MG63 (cell line): Measurements from ENCODE around the gene CRABP2. TPM values are rescaled to one million over a fixed set of nuclear protein-coding genes. Genes with fewer than 3 reads are reported as not detected.

Experiments used
- DNase-seq: peaks from one replicate; pipeline ENCODE4 v3.0.0-alpha.2; 2020
- H3K27me3 ChIP-seq: fragments of 250-450 bp; sonication (Bioruptor Pico); 2 replicates; pipeline ENCODE4 v1.5.1; 2020; ENCODE audit warnings: mild to moderate bottlenecking, moderate library complexity
- H3K36me3 ChIP-seq: fragments of 250-450 bp; sonication (Bioruptor Pico); 2 replicates; pipeline ENCODE4 v1.5.1; 2020; ENCODE audit warnings: mild to moderate bottlenecking, moderate library complexity
- H3K4me3 ChIP-seq: fragments of 250-450 bp; sonication (Bioruptor Pico); 2 replicates; pipeline ENCODE4 v1.5.1; 2020; ENCODE audit warnings: mild to moderate bottlenecking, moderate library complexity
- H3K9me3 ChIP-seq: fragments of 250-450 bp; sonication (Bioruptor Pico); 2 replicates; pipeline ENCODE4 v1.5.1; 2020; ENCODE audit warnings: mild to moderate bottlenecking, moderate library complexity
- total RNA-seq: library from RNA; depleted of rRNA; stranded (reverse); fragments of >200 nt; shearing (Covaris generic); gene quantifications from 2 replicates; pipeline ENCODE4 v1.2.3, GENCODE V29; 2014; ENCODE audit warnings: low replicate concordance; rRNA removed

Gene CRABP2
- total RNA-seq, result 57.8 and 62.8 TPM in 2 replicates

- Histone ChIP-seq H3K4me3 (peak within 1 kb of the TSS; percentile 42), H3K27me3 (no peaks in the 10 kb centered on the region), H3K9me3 (no peaks in the 10 kb centered on the region), H3K36me3 (peaks cover 2% of the 10 kb centered on the region; the same call in 1 of the 2 replicates)
- peak; percentile 37 for DNase-seq
These were observed at the start of gene CRABP2 for GRCh38 chr1:156705321-156705917. Gene CRABP2, minus strand, starts transcription at chr1:156705583. Its CDS starts 137 bp downstream, at chr1:156705446.

- Histone ChIP-seq H3K27me3 (no peaks in the 10 kb centered on the region), H3K9me3 (no peaks in the 10 kb centered on the region), H3K4me3 (no peak overlapping the region), H3K36me3 (peaks cover 18% of the 10 kb centered on the region)
- no peak for DNase-seq
These were observed 48.8 kb upstream of the CRABP2 start for GRCh38 chr1:156754219-156754618.

- peaks cover 31% of the 10 kb centered on the region for H3K36me3 ChIP-seq
- peak overlapping the region; percentile 89 for H3K4me3 ChIP-seq
- no peaks in the 10 kb centered on the region for H3K9me3 ChIP-seq
- no peaks in the 10 kb centered on the region for H3K27me3 ChIP-seq
- DNase-seq, result no peak
These were observed 47.6 kb upstream of the CRABP2 start for GRCh38 chr1:156752843-156753482.

- H3K36me3 ChIP-seq, result peaks cover 39% of the 10 kb centered on the region
- H3K27me3 ChIP-seq, result no peaks in the 10 kb centered on the region
- DNase-seq, result peak; percentile 100
- H3K9me3 ChIP-seq, result no peaks in the 10 kb centered on the region
- H3K4me3 ChIP-seq, result peak overlapping the region; percentile 89
These were observed 46.5 kb upstream of the CRABP2 start for GRCh38 chr1:156751757-156752481.

- Histone ChIP-seq H3K9me3 (no peaks in the 10 kb centered on the region), H3K36me3 (peaks cover 43% of the 10 kb centered on the region), H3K27me3 (no peaks in the 10 kb centered on the region), H3K4me3 (peak within 1 kb of the TSS; percentile 89)
- no peak for DNase-seq
These were observed 46.0 kb upstream of the CRABP2 start, which contains the start of gene HDGF for GRCh38 chr1:156751451-156751756. Gene HDGF, minus strand, starts transcription at chr1:156751675. Its CDS starts 246 bp downstream, at chr1:156751429.

- Histone ChIP-seq H3K27me3 (no peaks in the 10 kb centered on the region), H3K36me3 (peaks cover 49% of the 10 kb centered on the region), H3K9me3 (no peaks in the 10 kb centered on the region), H3K4me3 (peak overlapping the region; percentile 89)
- DNase-seq, result peak; percentile 59
These were observed 45.5 kb upstream of the CRABP2 start for GRCh38 chr1:156750711-156751450.

- peak; percentile 87 for DNase-seq
- no peaks in the 10 kb centered on the region for H3K27me3 ChIP-seq
- peak overlapping the region; percentile 89 for H3K4me3 ChIP-seq
- peaks cover 55% of the 10 kb centered on the region for H3K36me3 ChIP-seq
- H3K9me3 ChIP-seq, result no peaks in the 10 kb centered on the region
These were observed 44.8 kb upstream of the CRABP2 start for GRCh38 chr1:156750191-156750672.

- peaks cover 62% of the 10 kb centered on the region for H3K36me3 ChIP-seq
- no peaks in the 10 kb centered on the region for H3K27me3 ChIP-seq
- peak overlapping the region; percentile 89 for H3K4me3 ChIP-seq
- peak; percentile 74 for DNase-seq
- H3K9me3 ChIP-seq, result no peaks in the 10 kb centered on the region
These were observed 44.2 kb upstream of the CRABP2 start for GRCh38 chr1:156749419-156750118.

- peak; percentile 77 for DNase-seq
- Histone ChIP-seq H3K27me3 (no peaks in the 10 kb centered on the region), H3K9me3 (no peaks in the 10 kb centered on the region), H3K4me3 (peak overlapping the region; percentile 89), H3K36me3 (peaks cover 66% of the 10 kb centered on the region)
These were observed 43.5 kb upstream of the CRABP2 start for GRCh38 chr1:156748670-156749418.

GRCh38 chr1:156747742-156748669 lies 42.6 kb upstream of the CRABP2 start:
- no peaks in the 10 kb centered on the region for H3K9me3 ChIP-seq
- no peaks in the 10 kb centered on the region for H3K27me3 ChIP-seq
- H3K36me3 ChIP-seq, result peaks cover 74% of the 10 kb centered on the region
- peak; percentile 39 for DNase-seq
- peak overlapping the region; percentile 89 for H3K4me3 ChIP-seq

- Histone ChIP-seq H3K9me3 (no peaks in the 10 kb centered on the region), H3K27me3 (no peaks in the 10 kb centered on the region), H3K36me3 (peaks cover 85% of the 10 kb centered on the region), H3K4me3 (peak overlapping the region; percentile 89)
- DNase-seq, result peak; percentile 98
These were observed 41.6 kb upstream of the CRABP2 start for GRCh38 chr1:156746728-156747631.

- no peaks in the 10 kb centered on the region for H3K9me3 ChIP-seq
- peak overlapping the region; percentile 89 for H3K4me3 ChIP-seq
- no peak for DNase-seq
- no peaks in the 10 kb centered on the region for H3K27me3 ChIP-seq
- H3K36me3 ChIP-seq, result peaks cover 91% of the 10 kb centered on the region
These were observed 41.0 kb upstream of the CRABP2 start for GRCh38 chr1:156746406-156746727.

- Histone ChIP-seq H3K9me3 (no peaks in the 10 kb centered on the region), H3K4me3 (peak overlapping the region; percentile 89), H3K36me3 (peaks cover 88% of the 10 kb centered on the region), H3K27me3 (no peaks in the 10 kb centered on the region)
- DNase-seq, result no peak
These were observed 40.5 kb upstream of the CRABP2 start for GRCh38 chr1:156745881-156746280.
